GM10847 (cell line): ENCODE results near the gene ACAA2.

Experiments
- POLR2A ChIP-seq: IDR thresholded peaks from 2 replicates; pipeline ENCODE4 v1.6.1; 2011; ENCODE audit not compliant: insufficient read length; ENCODE audit errors: extremely low read depth

ACAA2 gene

DNA sequence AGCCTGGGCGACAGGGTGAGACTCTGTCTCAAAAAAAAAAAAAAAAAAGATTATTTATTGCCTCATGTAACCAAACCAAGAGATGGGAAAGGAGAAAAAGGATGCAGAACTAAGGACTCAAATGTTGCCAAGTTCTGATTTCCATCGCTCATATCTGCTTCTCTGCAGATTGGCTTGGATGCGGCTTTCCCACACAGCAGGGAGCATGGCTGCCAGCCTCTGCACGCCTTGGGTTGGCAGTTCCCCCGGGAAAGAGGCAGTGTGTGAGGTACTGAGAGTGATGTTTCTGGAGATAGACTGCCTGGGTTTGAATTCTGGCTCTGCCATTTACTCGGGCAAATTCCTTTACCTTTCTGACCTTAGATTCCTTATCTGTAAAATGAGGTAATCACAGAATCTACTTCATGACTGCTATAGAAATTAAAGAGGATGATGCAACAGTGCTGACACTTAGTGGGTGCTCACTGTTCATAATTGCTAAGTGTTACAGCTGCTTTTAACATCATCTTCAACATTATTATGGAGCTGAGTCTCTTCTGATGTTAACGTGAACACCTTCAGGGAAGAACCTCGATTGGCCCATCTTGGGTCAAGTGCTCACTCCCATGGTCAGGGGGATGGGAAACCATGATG, 68.8 kb downstream of the ACAA2 start:
- TF ChIP-seq POLR2A, result no peak

DNA sequence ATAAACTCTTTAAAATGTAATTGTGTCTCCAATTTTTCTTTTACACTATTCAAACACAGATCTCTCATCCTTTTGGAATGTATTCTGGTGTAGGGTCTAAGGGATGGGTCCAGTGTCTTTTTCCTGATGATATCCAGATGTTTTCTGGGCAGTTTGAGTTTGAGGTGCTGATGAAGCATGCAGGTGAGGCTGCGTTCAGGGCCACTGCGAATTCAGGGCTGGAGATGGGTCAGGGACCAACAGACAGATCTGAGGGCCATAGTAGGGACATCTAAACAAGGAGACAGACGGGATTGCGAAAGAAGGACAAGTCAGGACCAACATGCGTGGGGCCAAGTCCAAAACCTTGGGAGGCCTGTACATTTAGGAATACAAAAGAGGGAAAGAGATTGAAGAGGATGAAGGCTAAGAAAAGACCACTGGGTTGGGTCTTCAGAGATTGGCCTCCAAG, 70.2 kb downstream of the ACAA2 start:
- no peak for TF ChIP-seq POLR2A

DNA sequence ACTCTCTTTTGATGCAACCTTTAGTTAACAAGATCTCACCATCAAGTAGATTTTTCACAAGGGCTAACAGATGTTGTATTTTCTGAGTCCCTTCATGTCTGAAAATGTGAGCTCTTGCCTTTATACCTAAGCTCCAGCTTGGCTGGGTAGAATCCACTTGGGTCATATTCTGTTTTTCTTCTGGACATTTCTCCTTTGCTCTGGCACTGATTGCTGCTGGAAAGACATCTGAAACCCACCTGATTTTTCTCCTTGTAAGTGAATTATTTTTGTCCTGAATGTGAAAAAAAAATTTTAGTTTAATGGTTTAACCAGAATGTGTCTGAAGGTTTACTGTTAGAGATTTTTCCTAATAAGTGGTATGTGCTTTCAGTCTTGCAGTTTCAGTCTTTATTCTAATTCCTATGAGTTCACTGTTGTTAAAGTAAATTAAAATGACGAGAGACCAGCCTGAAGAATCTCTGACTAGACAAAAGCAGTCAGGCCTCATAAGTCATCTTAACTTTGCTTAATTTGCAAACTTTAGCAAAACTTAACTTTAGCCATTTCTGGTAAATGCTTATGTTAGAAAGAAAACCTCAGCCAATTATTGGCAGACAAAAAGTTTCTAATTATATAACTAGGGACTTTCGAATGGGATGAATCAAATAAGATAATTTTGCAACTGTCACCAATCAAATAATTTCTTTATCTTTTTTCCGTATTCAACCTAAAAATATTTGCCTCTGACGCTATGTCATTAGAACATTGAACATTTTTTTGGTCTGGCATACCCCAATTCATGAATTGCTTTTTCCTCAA, 70.8 kb downstream of the ACAA2 start:
- no peak for TF ChIP-seq POLR2A

DNA sequence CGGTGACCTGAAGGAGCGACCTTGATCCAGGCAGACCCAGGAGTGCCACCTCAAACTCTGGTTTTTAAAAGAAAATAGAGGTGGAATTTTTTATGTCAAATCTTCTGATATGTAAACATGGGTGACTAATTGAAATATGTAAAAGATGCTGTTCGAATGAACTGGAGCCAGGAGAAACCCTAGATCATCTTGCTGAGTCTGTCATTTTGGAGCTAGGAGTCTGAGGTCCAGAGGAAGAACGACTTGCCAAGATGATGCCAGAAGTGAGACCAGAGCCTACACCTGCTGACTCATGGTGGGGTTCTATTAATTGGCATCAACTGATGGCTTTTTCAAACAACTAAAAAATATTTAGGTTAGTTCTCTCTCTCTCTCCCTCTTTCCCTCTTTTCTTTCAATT, 74.1 kb downstream of the ACAA2 start:
- TF ChIP-seq POLR2A, result no peak

DNA sequence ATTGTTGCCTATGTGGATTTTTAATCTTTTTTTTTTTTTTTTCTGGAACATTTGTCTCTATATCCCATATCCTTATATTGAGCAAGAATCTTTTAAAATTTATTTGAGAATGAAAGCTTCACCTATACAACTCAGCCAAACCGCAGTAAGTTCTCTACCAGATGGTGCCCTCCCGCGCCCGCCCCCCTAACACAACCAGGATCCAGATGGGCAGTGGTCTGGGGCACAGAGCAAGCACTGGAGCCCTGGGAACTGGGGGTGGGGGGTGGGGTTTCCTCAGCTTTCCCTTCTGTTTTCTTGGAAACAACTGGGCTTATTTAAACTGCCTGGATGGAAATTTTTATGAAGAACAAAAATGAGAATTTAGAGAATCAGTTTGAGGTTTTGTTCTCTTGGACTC, 74.6 kb downstream of the ACAA2 start:
- TF ChIP-seq POLR2A, result no peak

DNA sequence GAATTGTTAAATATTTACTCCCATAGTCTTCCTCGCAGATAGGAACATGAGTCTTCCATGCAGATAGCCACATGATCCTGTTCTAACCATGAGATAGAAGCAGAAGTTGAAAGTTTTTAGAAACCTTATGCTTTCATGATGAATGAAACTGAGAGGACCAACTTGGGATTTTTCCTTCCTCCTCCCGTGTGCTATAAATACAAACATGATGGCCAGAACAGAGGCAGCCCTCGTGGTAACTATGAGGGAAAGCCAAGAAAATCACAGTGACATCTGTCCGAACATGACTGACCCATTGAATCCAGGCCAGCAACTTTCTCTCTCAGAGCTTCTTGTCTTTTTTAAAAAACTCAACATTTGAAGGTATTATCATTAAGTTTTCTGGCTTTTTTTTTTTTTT, 78.5 kb downstream of the ACAA2 start:
- TF ChIP-seq POLR2A, result no peak

DNA sequence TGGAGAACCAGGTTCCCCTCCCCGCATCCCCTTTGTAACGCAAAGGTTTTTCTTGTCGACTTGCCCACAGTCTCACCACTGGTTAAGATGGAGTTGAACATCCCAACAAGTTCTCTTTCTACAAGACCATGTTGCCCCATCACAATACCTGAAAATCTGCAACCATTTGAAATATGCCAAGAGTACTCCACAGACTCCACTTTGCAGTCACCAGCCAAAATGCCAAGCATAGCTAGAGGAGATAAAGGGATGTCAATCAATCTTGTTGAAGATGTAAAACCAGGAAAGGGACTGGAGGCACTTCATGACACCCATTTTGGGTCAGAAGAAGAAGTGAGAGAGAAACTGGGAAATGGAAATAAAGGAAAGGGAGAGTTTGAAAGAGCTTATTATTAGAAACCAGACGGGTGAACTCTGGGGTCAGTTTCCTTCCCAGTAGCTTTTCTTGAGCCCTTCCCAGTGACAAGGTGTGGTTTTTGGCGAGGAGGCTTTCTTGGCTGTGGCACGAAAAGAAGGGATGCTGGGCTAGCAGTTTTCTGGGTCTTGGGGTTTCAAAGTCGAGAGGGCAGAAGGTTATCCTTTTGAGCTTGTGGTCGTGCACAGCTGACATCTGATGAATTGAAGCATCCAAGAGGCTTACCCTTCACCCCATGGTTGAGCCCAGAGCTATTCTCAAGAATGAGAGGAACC, 79.3 kb downstream of the ACAA2 start:
- no peak for TF ChIP-seq POLR2A

DNA sequence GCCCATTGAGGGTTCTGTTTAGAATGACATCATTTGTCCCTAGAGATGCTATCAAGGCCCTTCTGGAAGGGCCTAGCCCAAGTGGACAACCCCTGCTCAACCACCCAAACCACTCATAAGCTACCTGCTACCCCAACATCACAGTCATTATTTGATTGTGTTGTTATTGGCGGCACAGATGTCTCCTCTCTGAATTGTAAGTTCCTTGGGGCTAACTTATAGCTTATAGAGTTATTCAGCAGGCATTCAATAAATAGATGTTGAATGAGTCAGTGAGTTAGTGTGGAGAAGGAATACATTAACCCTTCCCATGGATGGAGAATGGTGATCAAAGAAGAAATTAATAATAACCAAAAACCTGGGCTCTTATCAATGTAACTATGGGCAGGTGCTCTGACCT, 80.0 kb downstream of the ACAA2 start:
- no peak for TF ChIP-seq POLR2A
